ENCODE measurements around the gene EHBP1.

The EHBP1 gene

GRCh38 chr2:62803961-62804360 lies 98.4 kb downstream of the EHBP1 start:
- no peak for TF ChIP-seq CTCF (IDR thresholded peaks at IDR 0.05; ENCODE audit: low read depth, low read length)
- no peak for DNase-seq (ENCODE audit: low read depth in 2 of 2)
- no peak overlapping the region for H3K4me3 ChIP-seq (replicated peaks in 1 of 2; ENCODE audit: low read depth in 2 of 2, low read length in 2 of 2)

- no peak for TF ChIP-seq CTCF (IDR thresholded peaks at IDR 0.05; ENCODE audit: low read depth, low read length)
- H3K4me3 ChIP-seq (replicated peaks in 1 of 2; ENCODE audit: low read depth in 2 of 2, low read length in 2 of 2) = no peak overlapping the region
- DNase-seq (ENCODE audit: low read depth in 2 of 2) = peak in 1 of 2 donors; percentile 68
These were observed 100.7 kb downstream of the EHBP1 start for GRCh38 chr2:62806231-62806630.

GRCh38 chr2:62808554-62808953 lies 103.0 kb downstream of the EHBP1 start:
- TF ChIP-seq CTCF (IDR thresholded peaks at IDR 0.05; ENCODE audit: low read depth, low read length) = no peak
- H3K4me3 ChIP-seq (replicated peaks in 1 of 2; ENCODE audit: low read depth in 2 of 2, low read length in 2 of 2) = no peak overlapping the region
- no peak for DNase-seq (ENCODE audit: low read depth in 2 of 2)

- no peak for DNase-seq (ENCODE audit: low read depth in 2 of 2)
- no peak for TF ChIP-seq CTCF (IDR thresholded peaks at IDR 0.05; ENCODE audit: low read depth, low read length)
- no peak overlapping the region for H3K4me3 ChIP-seq (replicated peaks in 1 of 2; ENCODE audit: low read depth in 2 of 2, low read length in 2 of 2)
These were observed 105.6 kb downstream of the EHBP1 start for GRCh38 chr2:62811086-62811485.

- TF ChIP-seq CTCF (IDR thresholded peaks at IDR 0.05; ENCODE audit: low read depth, low read length) = no peak
- DNase-seq (ENCODE audit: low read depth in 2 of 2) = no peak
- H3K4me3 ChIP-seq (replicated peaks in 1 of 2; ENCODE audit: low read depth in 2 of 2, low read length in 2 of 2) = no peak overlapping the region
These were observed 106.5 kb downstream of the EHBP1 start for GRCh38 chr2:62811972-62812371.

- TF ChIP-seq CTCF (IDR thresholded peaks at IDR 0.05; ENCODE audit: low read depth, low read length) = no peak
- H3K4me3 ChIP-seq (replicated peaks in 1 of 2; ENCODE audit: low read depth in 2 of 2, low read length in 2 of 2) = no peak overlapping the region
- DNase-seq (ENCODE audit: low read depth in 2 of 2) = no peak
These were observed 107.7 kb downstream of the EHBP1 start for GRCh38 chr2:62812921-62813825.

Measured in cardiac fibroblast (primary cell).